ENCODE results near the gene TMEM37. TPM values are rescaled to one million over a fixed set of nuclear protein-coding genes. Genes with fewer than 3 reads are reported as not detected.

TMEM37 gene
- total RNA-seq, 1 experiment from 2014 or later = 2.3 TPM

DNA sequence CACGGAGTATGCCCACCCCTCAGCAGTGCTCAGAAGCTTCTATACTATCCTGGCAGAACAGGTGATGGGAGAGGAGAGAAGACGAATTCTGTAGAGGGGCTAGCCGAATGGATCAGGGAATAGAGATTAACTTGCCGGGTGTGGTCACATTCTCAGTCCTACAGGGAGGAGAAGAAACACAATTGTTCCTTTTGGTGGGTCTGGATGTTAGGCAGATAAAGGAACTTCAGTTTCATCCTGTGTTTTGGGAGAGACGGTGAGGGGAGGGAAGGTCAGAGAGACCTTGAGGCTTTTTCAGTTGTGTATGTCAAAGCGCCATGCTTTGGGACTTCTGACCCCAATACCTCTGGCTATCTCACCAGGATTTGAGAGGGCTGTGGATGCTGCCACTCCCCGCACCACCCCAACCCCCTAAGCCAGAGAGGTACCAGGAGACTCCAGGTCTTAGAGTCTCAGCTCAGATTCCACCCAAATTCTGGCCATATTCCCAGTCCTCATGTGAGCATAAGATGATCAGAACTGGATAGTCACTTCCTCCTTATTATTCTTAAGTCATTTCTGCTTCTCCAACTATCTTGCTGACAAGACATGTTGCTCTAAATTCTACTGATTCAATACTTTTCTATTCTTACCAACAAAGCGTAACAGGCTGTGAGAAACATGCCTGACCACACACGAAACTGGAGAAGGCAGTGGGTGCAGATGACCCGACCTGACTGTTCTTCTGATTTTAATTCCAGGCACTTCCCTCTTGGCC is 2.3 kb upstream of the TMEM37 start:
- intact Hi-C loops (cut with micrococcal nuclease) = no loop called here
- ChIA-PET RAD21 (ENCODE audit: low non-redundant PET in 1 of 2, low total read pairs in 2 of 2, uncharacterized antibody in 2 of 2, unreplicated experiment in 2 of 2) (no interaction called here), POLR2A (interaction anchor here (0.8 kb wide), 1 partner anchor 33 kb away, joined by 3 read pairs; no protein-coding TSS in a partner anchor), CTCF (no interaction called here)
- no TSS peak for BruUV-seq (replicated peaks)
- H3K27me3 ChIP-seq (ENCODE audit: insufficient read depth, low read length) = no peaks in the 10 kb centered on the region
- no peaks in the 10 kb centered on the region for H3K9me3 ChIP-seq (ENCODE audit: control insufficient read depth in 1 of 2, insufficient read depth in 1 of 2, low read depth in 1 of 2, low read length in 2 of 2)
- H3K79me2 ChIP-seq (ENCODE audit: insufficient read depth, low read length) = no peaks in the 10 kb centered on the region
- H3K9ac ChIP-seq (ENCODE audit: low read length) = no peak overlapping the region
- ATAC-seq (no peak), DNase-seq (ENCODE audit: low read depth, low spot score) (no peak)
- H3K36me3 ChIP-seq (ENCODE audit: control insufficient read depth in 1 of 2, insufficient read depth in 2 of 2, low read length in 2 of 2) = no peaks in the 10 kb centered on the region
- no peaks in the 10 kb centered on the region for H3K9me2 ChIP-seq (ENCODE audit: insufficient read depth)
- H3K4me3 ChIP-seq (replicated peaks in 1 of 2; ENCODE audit: low read depth in 1 of 2, low read length in 2 of 2) = no peak overlapping the region
- no peak overlapping the region for H2AFZ ChIP-seq (ENCODE audit: low read depth, low read length, poor library complexity, severe bottlenecking)
- no peaks in the 10 kb centered on the region for H4K20me1 ChIP-seq (ENCODE audit: insufficient read depth)
- H3K4me1 ChIP-seq (ENCODE audit: control insufficient read depth in 1 of 2, insufficient read depth in 2 of 2, low read length in 2 of 2) = peaks cover 17 to 33% of the 10 kb centered on the region in 2 experiments; a peak in 3 of 4 replicates
- no peak overlapping the region for H3K27ac ChIP-seq (ENCODE audit: low read depth, low read length)
- H3K4me2 ChIP-seq (ENCODE audit: low read length) = no peak overlapping the region
- TF ChIP-seq CTCF (IDR thresholded peaks at IDR 0.05 in 2 of 3, conservative IDR thresholded peaks at IDR 0.05 in 1 of 3; ENCODE audit: borderline replicate concordance in 1 of 3, insufficient read depth in 1 of 3, low read depth in 2 of 3, low read length in 2 of 3) = no peak
- TF ChIP-seq ZNF274 (IDR thresholded peaks at IDR 0.05; ENCODE audit: low read depth, low read length) = no peak
- no peak for TF ChIP-seq RAD21 (IDR thresholded peaks at IDR 0.05; ENCODE audit: low read depth)
- TF ChIP-seq, protein P1, sequence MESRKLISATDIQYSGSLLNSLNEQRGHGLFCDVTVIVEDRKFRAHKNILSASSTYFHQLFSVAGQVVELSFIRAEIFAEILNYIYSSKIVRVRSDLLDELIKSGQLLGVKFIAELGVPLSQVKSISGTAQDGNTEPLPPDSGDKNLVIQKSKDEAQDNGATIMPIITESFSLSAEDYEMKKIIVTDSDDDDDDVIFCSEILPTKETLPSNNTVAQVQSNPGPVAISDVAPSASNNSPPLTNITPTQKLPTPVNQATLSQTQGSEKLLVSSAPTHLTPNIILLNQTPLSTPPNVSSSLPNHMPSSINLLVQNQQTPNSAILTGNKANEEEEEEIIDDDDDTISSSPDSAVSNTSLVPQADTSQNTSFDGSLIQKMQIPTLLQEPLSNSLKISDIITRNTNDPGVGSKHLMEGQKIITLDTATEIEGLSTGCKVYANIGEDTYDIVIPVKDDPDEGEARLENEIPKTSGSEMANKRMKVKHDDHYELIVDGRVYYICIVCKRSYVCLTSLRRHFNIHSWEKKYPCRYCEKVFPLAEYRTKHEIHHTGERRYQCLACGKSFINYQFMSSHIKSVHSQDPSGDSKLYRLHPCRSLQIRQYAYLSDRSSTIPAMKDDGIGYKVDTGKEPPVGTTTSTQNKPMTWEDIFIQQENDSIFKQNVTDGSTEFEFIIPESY (IDR thresholded peaks at IDR 0.05; ENCODE audit: extremely low read depth, insufficient replicate concordance, low read length) = no peak
- no peak for TF ChIP-seq SRF (IDR thresholded peaks at IDR 0.05; ENCODE audit: low read depth)
- TF ChIP-seq ZFX (IDR thresholded peaks at IDR 0.05) = no peak
- no peak for TF ChIP-seq YY1 (IDR thresholded peaks at IDR 0.05; ENCODE audit: extremely low read depth, insufficient replicate concordance, low read depth, low read length)
- TF ChIP-seq SIN3A (IDR thresholded peaks at IDR 0.05; ENCODE audit: low read depth) = no peak
- TF ChIP-seq EGR1 (IDR thresholded peaks at IDR 0.05; ENCODE audit: low read depth) = no peak
- TF ChIP-seq REST (IDR thresholded peaks at IDR 0.05; ENCODE audit: low read depth) = no peak
- TF ChIP-seq POLR2AphosphoS5 (IDR thresholded peaks at IDR 0.05; ENCODE audit: low read depth, low read length) = no peak
- TF ChIP-seq POLR2A (IDR thresholded peaks at IDR 0.05; ENCODE audit: borderline replicate concordance, extremely low read depth, insufficient read depth, insufficient read length) = no peak
- TF ChIP-seq SP1 (IDR thresholded peaks at IDR 0.05; ENCODE audit: low read depth) = no peak
- TF ChIP-seq TCF7L2 (IDR thresholded peaks at IDR 0.05; ENCODE audit: borderline replicate concordance, extremely low read depth, insufficient read depth, insufficient read length) = no peak
- no peak for TF ChIP-seq CBX3 (IDR thresholded peaks at IDR 0.05; ENCODE audit: low read depth)
- TF ChIP-seq JUND (IDR thresholded peaks at IDR 0.05) = no peak
- no peak for TF ChIP-seq CEBPB (IDR thresholded peaks at IDR 0.05; ENCODE audit: low read depth)
- TF ChIP-seq, protein P2, sequence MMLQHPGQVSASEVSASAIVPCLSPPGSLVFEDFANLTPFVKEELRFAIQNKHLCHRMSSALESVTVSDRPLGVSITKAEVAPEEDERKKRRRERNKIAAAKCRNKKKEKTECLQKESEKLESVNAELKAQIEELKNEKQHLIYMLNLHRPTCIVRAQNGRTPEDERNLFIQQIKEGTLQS (IDR thresholded peaks at IDR 0.05) = no peak
- TF ChIP-seq EZH2 (IDR thresholded peaks at IDR 0.05) = no peak

Measured in HCT116 (cell line).